ENCODE results near the gene OR5AC2. TPM values are rescaled to one million over a fixed set of nuclear protein-coding genes. Genes with fewer than 3 reads are reported as not detected.

Gene OR5AC2, protein sequence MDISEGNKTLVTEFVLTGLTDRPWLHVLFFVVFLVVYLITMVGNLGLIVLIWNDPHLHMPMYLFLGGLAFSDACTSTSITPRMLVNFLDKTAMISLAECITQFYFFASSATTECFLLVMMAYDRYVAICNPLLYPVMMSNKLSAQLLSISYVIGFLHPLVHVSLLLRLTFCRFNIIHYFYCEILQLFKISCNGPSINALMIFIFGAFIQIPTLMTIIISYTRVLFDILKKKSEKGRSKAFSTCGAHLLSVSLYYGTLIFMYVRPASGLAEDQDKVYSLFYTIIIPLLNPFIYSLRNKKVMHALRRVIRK
- not detected for total RNA-seq

DNA sequence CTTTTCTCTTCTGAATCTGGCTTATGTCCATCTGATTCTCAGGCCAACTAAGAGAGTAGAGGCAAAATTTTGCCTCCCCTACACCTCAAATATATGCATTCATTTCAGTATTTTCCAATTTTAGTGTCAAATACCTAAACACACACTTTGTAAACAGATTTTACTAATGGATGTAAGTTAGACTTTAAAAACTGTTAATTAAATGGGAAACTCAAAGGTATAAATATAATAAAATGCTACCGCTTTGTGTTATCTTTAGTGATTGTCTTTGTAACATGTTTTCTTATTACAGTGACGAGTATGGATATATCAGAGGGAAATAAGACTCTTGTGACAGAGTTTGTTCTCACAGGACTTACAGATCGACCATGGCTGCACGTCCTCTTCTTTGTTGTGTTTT is at the start of gene OR5AC2:
Gene OR5AC2 (plus strand): TSS at position 301 of the 400 bp plus-strand sequence. CDS start 0 bp downstream, at position 301.

DNA sequence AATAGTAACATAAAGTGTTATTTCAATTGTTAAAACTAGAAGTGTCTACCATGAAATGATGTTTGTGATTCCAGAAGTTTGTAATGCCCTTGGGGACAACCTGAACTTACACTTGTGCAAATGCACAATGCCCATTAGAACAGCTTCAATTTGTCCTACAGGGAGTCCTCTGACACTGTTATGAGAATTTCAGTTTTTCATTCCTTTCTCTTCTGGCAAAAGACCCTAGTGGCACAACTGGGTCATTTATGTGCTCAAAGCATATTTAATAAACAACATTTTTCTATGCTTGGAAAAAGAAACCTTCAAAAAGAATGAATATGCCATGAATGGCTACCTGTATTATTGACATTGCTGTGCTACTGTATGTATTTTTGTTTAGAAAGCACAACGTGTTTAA is 43.4 kb downstream of the OR5AC2 start, which contains the start of gene OR5H1:
Gene OR5H1 (plus strand): TSS at position 301 of the 400 bp plus-strand sequence. CDS start 1,977 bp downstream, outside the sequence.

Other genes starting within 250 kb of the OR5AC2 start
- gene RIOX2, start 114.7 kb upstream of the OR5AC2 start, total RNA-seq = 10 to 100 TPM; 39.4 to 40.5 TPM
- not detected for gene GABRR3, start 51.9 kb upstream of the OR5AC2 start, total RNA-seq
- not detected for gene OR5H1, start 43.5 kb downstream of the OR5AC2 start, total RNA-seq
- under 1 TPM in 1 of 2 experiments, not detected in 1; 0.03 TPM for gene OR5H14, start 60.3 kb downstream of the OR5AC2 start, total RNA-seq
- gene OR5H15, start 79.5 kb downstream of the OR5AC2 start, total RNA-seq = not detected
- not detected for gene OR5H6, start 177.1 kb downstream of the OR5AC2 start, total RNA-seq
- gene OR5H2, start 195.3 kb downstream of the OR5AC2 start, total RNA-seq = not detected

Measured in activated naive CD4-positive, alpha-beta T cell treated with anti-CD3 and anti-CD28 coated beads, Interleukin-2, amount 10 ng/mL, durations not matched to agents 5 hours and 36 hours (primary cell).